GM12874 (cell line): ENCODE results near the gene SPATA46.

Experiments used
- CTCF ChIP-seq: IDR thresholded peaks from 2 replicates; pipeline ENCODE4 v1.5.1; 2011; ENCODE audit warnings: low read depth, mild to moderate bottlenecking, control low read depth, low read length, moderate library complexity; ENCODE audit not compliant: insufficient read depth

SPATA46 gene

GRCh38 chr1:162376691-162377090 is at the start of gene SPATA46:
SPATA46 (minus strand) TSS chr1:162376854; CDS start chr1:162376790, 64 bp downstream.
- TF ChIP-seq CTCF, result no peak

- TF ChIP-seq CTCF, result no peak
Observed at GRCh38 chr1:162422662-162423375, 46.2 kb upstream of the SPATA46 start.

- TF ChIP-seq CTCF, result no peak
Observed at GRCh38 chr1:162421258-162422164, 44.9 kb upstream of the SPATA46 start.

- TF ChIP-seq CTCF, result no peak
Observed at GRCh38 chr1:162420120-162420519, 43.5 kb upstream of the SPATA46 start.

GRCh38 chr1:162417650-162418049 is 41.0 kb upstream of the SPATA46 start:
- TF ChIP-seq CTCF, result no peak

GRCh38 chr1:162416909-162417308 is 40.3 kb upstream of the SPATA46 start:
- no peak for TF ChIP-seq CTCF

GRCh38 chr1:162416215-162416614 is 39.6 kb upstream of the SPATA46 start:
- TF ChIP-seq CTCF, result no peak
